Measurements from ENCODE around the gene TREM1. TPM values are rescaled to one million over a fixed set of nuclear protein-coding genes. Genes with fewer than 3 reads are reported as not detected.

Gene TREM1
- total RNA-seq, 4 donors from 2014 or later: 0.95 to 2.6 TPM; not detected in 2

DNA sequence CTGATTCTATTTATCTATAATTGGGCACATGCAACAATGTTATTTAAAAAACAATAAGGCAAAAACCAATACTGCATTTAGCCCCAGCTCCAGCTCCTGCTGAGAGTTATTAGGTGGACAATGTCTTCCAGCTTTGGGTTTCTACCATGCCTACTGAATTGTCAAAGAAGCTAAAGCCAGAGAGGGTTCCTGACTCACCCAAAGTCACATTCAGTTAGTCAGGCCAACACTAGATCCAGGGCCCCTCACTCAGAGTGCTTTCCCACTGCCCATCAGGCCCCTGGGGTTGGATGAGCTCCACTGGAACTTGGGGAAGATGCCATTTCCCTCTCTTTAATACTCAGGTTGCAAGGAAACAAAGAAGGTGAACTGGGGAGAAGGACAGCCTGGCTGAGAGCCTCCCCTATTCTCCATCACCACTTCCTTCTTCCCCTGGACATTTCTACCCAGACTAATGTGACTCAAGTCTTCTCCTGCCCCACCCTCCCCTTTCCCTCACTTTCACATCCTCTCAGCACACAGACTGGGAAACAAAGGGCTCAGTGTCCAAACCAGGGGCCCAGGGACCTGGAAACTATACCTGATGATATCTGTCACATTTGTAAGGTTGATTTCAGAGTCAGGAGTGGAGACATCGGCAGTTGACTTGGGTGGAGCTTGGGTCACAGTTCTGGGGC, 6.0 kb downstream of the TREM1 start:
- no peaks in the 10 kb centered on the region for H3K36me3 ChIP-seq
- DNase-seq: no peak
- no peak overlapping the region for H3K4me3 ChIP-seq
- TF ChIP-seq POLR2A (IDR thresholded peaks at IDR 0.05): no peak
- no peak for TF ChIP-seq CTCF (IDR thresholded peaks at IDR 0.05 in 4 of 5, conservative IDR thresholded peaks at IDR 0.05 in 1 of 5)
- H3K4me1 ChIP-seq: no peaks in the 10 kb centered on the region
- no peak overlapping the region for H3K27ac ChIP-seq
- H3K9me3 ChIP-seq: no peaks in the 10 kb centered on the region
- ATAC-seq: no peak
- no peaks in the 10 kb centered on the region for H3K27me3 ChIP-seq
- intact Hi-C loops (cut with DNase I; ENCODE audit: low total_unique reads) (no loop called here), in situ Hi-C loops (cut with MboI; ENCODE audit: low sequenced_read_pairs in 4 of 4) (no loop called here)

GRCh38 chr6:41278699-41279405, 7.6 kb downstream of the TREM1 start:
- in situ Hi-C loops (cut with MboI; ENCODE audit: low sequenced_read_pairs in 4 of 4) (no loop called here), intact Hi-C loops (cut with DNase I; ENCODE audit: low total_unique reads) (no loop called here)
- no peaks in the 10 kb centered on the region for H3K36me3 ChIP-seq
- no peak overlapping the region for H3K4me3 ChIP-seq
- TF ChIP-seq CTCF (IDR thresholded peaks at IDR 0.05 in 4 of 5, conservative IDR thresholded peaks at IDR 0.05 in 1 of 5) (peak in 3 of 5 experiments; percentile 22 to 43 (median 25)), POLR2A (IDR thresholded peaks at IDR 0.05) (no peak)
- peak; percentile 13 to 26 for DNase-seq
- no peak for ATAC-seq
- no peaks in the 10 kb centered on the region for H3K27me3 ChIP-seq
- no peak overlapping the region for H3K27ac ChIP-seq
- H3K9me3 ChIP-seq: no peaks in the 10 kb centered on the region
- no peaks in the 10 kb centered on the region for H3K4me1 ChIP-seq

DNA sequence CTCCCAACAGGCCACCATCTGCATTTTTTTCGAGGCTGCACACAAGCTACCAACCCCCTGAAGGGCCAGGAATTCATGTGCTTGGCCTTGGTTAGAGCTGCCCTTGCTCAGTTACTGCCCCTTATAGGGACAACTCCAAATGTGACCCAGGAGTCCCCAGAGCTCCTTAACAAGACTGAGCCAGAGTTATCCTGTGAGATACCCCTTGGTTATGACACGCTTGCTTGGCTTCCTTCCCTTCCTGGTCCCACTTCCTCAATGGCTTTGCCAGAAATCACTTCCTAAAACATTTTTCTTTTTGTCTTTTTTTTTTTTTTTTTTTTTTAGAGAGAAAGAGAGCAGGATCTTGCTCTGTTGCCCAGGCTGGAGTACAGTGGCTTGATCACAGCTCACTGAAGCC, 8.9 kb downstream of the TREM1 start:
- no peaks in the 10 kb centered on the region for H3K36me3 ChIP-seq
- no peak overlapping the region for H3K4me3 ChIP-seq
- no peak overlapping the region for H3K27ac ChIP-seq
- H3K9me3 ChIP-seq: no peaks in the 10 kb centered on the region
- in situ Hi-C loops (cut with MboI; ENCODE audit: low sequenced_read_pairs in 4 of 4): no loop called here
- ATAC-seq (no peak), DNase-seq (no peak)
- TF ChIP-seq CTCF (IDR thresholded peaks at IDR 0.05 in 4 of 5, conservative IDR thresholded peaks at IDR 0.05 in 1 of 5) (no peak), POLR2A (IDR thresholded peaks at IDR 0.05) (no peak)
- H3K4me1 ChIP-seq: no peaks in the 10 kb centered on the region
- H3K27me3 ChIP-seq: no peaks in the 10 kb centered on the region
- intact Hi-C loops (cut with DNase I; ENCODE audit: low total_unique reads): no loop called here

- in situ Hi-C loops (cut with MboI; ENCODE audit: low sequenced_read_pairs in 4 of 4): no loop called here
- ATAC-seq (no peak), DNase-seq (no peak)
- intact Hi-C loops (cut with DNase I; ENCODE audit: low total_unique reads): no loop called here
- no peaks in the 10 kb centered on the region for H3K9me3 ChIP-seq
- no peaks in the 10 kb centered on the region for H3K27me3 ChIP-seq
- TF ChIP-seq CTCF (IDR thresholded peaks at IDR 0.05 in 4 of 5, conservative IDR thresholded peaks at IDR 0.05 in 1 of 5) (no peak), POLR2A (IDR thresholded peaks at IDR 0.05) (no peak)
- no peaks in the 10 kb centered on the region for H3K4me1 ChIP-seq
- H3K27ac ChIP-seq: no peak overlapping the region
- no peak overlapping the region for H3K4me3 ChIP-seq
- H3K36me3 ChIP-seq: no peaks in the 10 kb centered on the region
Measured at GRCh38 chr6:41275489-41275888, 11.0 kb downstream of the TREM1 start.
